WTC11 (cell line): ENCODE results near the gene UPP1. TPM values are rescaled to one million over a fixed set of nuclear protein-coding genes. Genes with fewer than 3 reads are reported as not detected.

ENCODE experiments used
- ATAC-seq: fragments of 200-7000 bp; cut with Tn5 transposase; 2 replicates; pipeline ENCODE4 v1.10.0; 2021; ENCODE audit warnings: mild to moderate bottlenecking, moderate library complexity
- CTCF ChIA-PET: fragments of 300-600 bp; sonication (Branson Sonifier 250); formaldehyde crosslinking; loops from one replicate; lab custom pipeline; 2021; ENCODE audit warnings: antibody characterized with exemption; lab: Charles Lee
- POLR2A ChIA-PET: fragments of 350-600 bp; sonication (Branson Sonifier 250); formaldehyde crosslinking; loops from one replicate; lab custom pipeline; 2021; ENCODE audit warnings: antibody characterized with exemption; lab: Charles Lee
- DNase-seq: peaks from one replicate; pipeline ENCODE4 v3.0.0; 2021; ENCODE audit warnings: low spot score
- H3K27ac Mint-ChIP-seq: 2 replicates; pipeline ENCODE4 v1.8.0; 2021; ENCODE audit warnings: mixed read lengths
- H3K27me3 Mint-ChIP-seq: 2 replicates; pipeline ENCODE4 v1.8.0; 2021; ENCODE audit warnings: low read depth, mild to moderate bottlenecking, moderate library complexity, mixed read lengths
- H3K36me3 Mint-ChIP-seq: 2 replicates; pipeline ENCODE4 v1.8.0; 2021; ENCODE audit warnings: mixed read lengths
- H3K4me1 Mint-ChIP-seq: 2 replicates; pipeline ENCODE4 v1.8.0; 2022; ENCODE audit warnings: mixed read lengths
- H3K4me3 Mint-ChIP-seq: 2 replicates; pipeline ENCODE4 v1.8.0; 2021; ENCODE audit warnings: mild to moderate bottlenecking, moderate library complexity, mixed read lengths
- H3K9me3 Mint-ChIP-seq: 2 replicates; pipeline ENCODE4 v1.8.0; 2021; ENCODE audit warnings: mixed read lengths
- CDX4 ChIP-seq: fragments of 250-450 bp; sonication (Bioruptor Pico); IDR thresholded peaks from 2 replicates; pipeline ENCODE4 v1.9.0; 2021; ENCODE audit warnings: moderate library complexity, mild to moderate bottlenecking, inconsistent platforms, borderline replicate concordance
- E2F4 ChIP-seq: sonication (generic); formaldehyde crosslinking; IDR thresholded peaks from 2 replicates; pipeline ENCODE4 v1.8.1; 2022; ENCODE audit warnings: low read depth, mild to moderate bottlenecking, moderate library complexity, missing genetic modification reagents, borderline replicate concordance
- E2F5 ChIP-seq: sonication (generic); formaldehyde crosslinking; IDR thresholded peaks from 2 replicates; pipeline ENCODE4 v1.8.1; 2022; ENCODE audit warnings: mild to moderate bottlenecking, moderate library complexity, missing genetic modification reagents
- EMX1 ChIP-seq: fragments of 250-450 bp; sonication (Bioruptor Pico); IDR thresholded peaks from 2 replicates; pipeline ENCODE4 v1.8.0; 2021; ENCODE audit warnings: mild to moderate bottlenecking
- ESRRA ChIP-seq: sonication (generic); formaldehyde crosslinking; IDR thresholded peaks from 2 replicates; pipeline ENCODE4 v1.8.1; 2022; ENCODE audit warnings: mild to moderate bottlenecking, missing genetic modification reagents, borderline replicate concordance
- ETV6 ChIP-seq: sonication (generic); formaldehyde crosslinking; IDR thresholded peaks from 2 replicates; pipeline ENCODE4 v1.8.1; 2022; ENCODE audit warnings: mild to moderate bottlenecking, missing genetic modification reagents
- GABPB1 ChIP-seq: sonication (generic); formaldehyde crosslinking; IDR thresholded peaks from 2 replicates; pipeline ENCODE4 v1.8.1; 2023; ENCODE audit warnings: mild to moderate bottlenecking, missing genetic modification reagents
- HMGXB4 ChIP-seq: sonication (generic); formaldehyde crosslinking; IDR thresholded peaks from 2 replicates; pipeline ENCODE4 v1.8.1; 2023; ENCODE audit warnings: mild to moderate bottlenecking, moderate library complexity, missing genetic modification reagents
- KAT7 ChIP-seq: sonication (generic); formaldehyde crosslinking; IDR thresholded peaks from 2 replicates; pipeline ENCODE4 v1.8.1; 2023; ENCODE audit warnings: missing genetic modification reagents, mild to moderate bottlenecking, borderline replicate concordance
- MYBL2 ChIP-seq: sonication (generic); formaldehyde crosslinking; IDR thresholded peaks from 2 replicates; pipeline ENCODE4 v1.8.1; 2023; ENCODE audit warnings: mild to moderate bottlenecking, moderate library complexity, missing genetic modification reagents
- OVOL2 ChIP-seq: fragments of 250-450 bp; sonication (Bioruptor Pico); IDR thresholded peaks from 2 replicates; pipeline ENCODE4 v1.9.0; 2021; ENCODE audit warnings: mild to moderate bottlenecking, borderline replicate concordance
- PREB ChIP-seq: sonication (generic); formaldehyde crosslinking; IDR thresholded peaks from 2 replicates; pipeline ENCODE4 v1.8.1; 2022; ENCODE audit warnings: mild to moderate bottlenecking, missing genetic modification reagents, moderate library complexity, borderline replicate concordance
- TCF7 ChIP-seq: sonication (generic); formaldehyde crosslinking; IDR thresholded peaks from 2 replicates; pipeline ENCODE4 v1.8.0; 2022; ENCODE audit warnings: mild to moderate bottlenecking, low read depth, missing genetic modification reagents, moderate library complexity
- ZNF121 ChIP-seq: sonication (generic); formaldehyde crosslinking; IDR thresholded peaks from 2 replicates; pipeline ENCODE4 v1.8.0; 2023; ENCODE audit warnings: missing genetic modification reagents
- ZNF423 ChIP-seq: fragments of 250-450 bp; sonication (Bioruptor Pico); IDR thresholded peaks from 2 replicates; pipeline ENCODE4 v2.1.2; 2022; ENCODE audit warnings: mild to moderate bottlenecking, moderate library complexity
- total RNA-seq: library from RNA; stranded (reverse); gene quantifications from 3 replicates; pipeline ENCODE4 v1.2.3, GENCODE V29; 2021
- TF ChIP-seq, protein P1 (sequence below): sonication (generic); formaldehyde crosslinking; IDR thresholded peaks from 2 replicates; pipeline ENCODE4 v1.8.0; 2022; ENCODE audit warnings: mild to moderate bottlenecking, missing genetic modification reagents
- TF ChIP-seq, protein P2 (sequence below): sonication (generic); formaldehyde crosslinking; IDR thresholded peaks from 2 replicates; pipeline ENCODE4 v1.8.1; 2023; ENCODE audit warnings: mild to moderate bottlenecking, missing genetic modification reagents, moderate library complexity
- TF ChIP-seq, protein P3 (sequence below): sonication (generic); formaldehyde crosslinking; conservative IDR thresholded peaks from 2 replicates; pipeline ENCODE4 v1.8.1; 2023; ENCODE audit warnings: mild to moderate bottlenecking, low read depth, missing genetic modification reagents, moderate library complexity
- TF ChIP-seq, protein P4 (sequence below): fragments of 250-450 bp; sonication (Bioruptor Pico); conservative IDR thresholded peaks from 2 replicates; pipeline ENCODE4 v1.9.0; 2021; ENCODE audit warnings: mild to moderate bottlenecking

The UPP1 gene
- total RNA-seq, 1 experiment from 2014 or later, result 55.6 TPM

DNA sequence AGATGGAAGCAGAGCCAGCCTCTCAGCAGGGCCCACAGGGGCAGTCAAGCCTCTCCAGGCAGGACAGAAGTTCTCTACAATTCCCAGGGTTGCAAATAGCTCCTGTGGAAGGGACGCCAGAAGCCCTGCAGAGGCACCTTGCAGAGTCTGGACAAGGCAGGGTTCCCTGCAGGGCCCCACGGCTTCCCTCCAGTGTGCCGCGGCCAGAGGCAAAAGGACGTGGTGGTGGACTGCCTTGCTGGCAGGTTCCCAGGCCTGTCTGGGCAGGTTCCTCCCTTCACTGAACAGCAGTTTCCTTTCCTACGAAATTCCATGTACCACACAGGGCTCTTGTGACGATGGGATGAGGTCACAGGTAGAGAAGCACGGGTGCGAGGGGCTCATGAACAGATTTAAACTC, 25.1 kb downstream of the UPP1 start:
- Mint-ChIP-seq H3K4me1 (peaks cover 19% of the 10 kb centered on the region), H3K36me3 (no peaks in the 10 kb centered on the region; the same call in 1 of the 2 replicates), H3K27ac (no peak overlapping the region), H3K9me3 (peaks cover 11% of the 10 kb centered on the region), H3K27me3 (no peaks in the 10 kb centered on the region), H3K4me3 (no peak overlapping the region)
- TF ChIP-seq PREB (no peak), E2F5 (CRISPR knock-in tag) (no peak), TCF7 (CRISPR knock-in tag) (no peak), ZNF121 (CRISPR knock-in tag) (no peak), GABPB1 (CRISPR knock-in tag) (no peak), KAT7 (CRISPR knock-in tag) (no peak), HMGXB4 (CRISPR knock-in tag) (no peak), MYBL2 (CRISPR knock-in tag) (no peak), EMX1 (no peak)
- TF ChIP-seq, protein P1, sequence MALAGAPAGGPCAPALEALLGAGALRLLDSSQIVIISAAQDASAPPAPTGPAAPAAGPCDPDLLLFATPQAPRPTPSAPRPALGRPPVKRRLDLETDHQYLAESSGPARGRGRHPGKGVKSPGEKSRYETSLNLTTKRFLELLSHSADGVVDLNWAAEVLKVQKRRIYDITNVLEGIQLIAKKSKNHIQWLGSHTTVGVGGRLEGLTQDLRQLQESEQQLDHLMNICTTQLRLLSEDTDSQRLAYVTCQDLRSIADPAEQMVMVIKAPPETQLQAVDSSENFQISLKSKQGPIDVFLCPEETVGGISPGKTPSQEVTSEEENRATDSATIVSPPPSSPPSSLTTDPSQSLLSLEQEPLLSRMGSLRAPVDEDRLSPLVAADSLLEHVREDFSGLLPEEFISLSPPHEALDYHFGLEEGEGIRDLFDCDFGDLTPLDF (CRISPR knock-in tag), result no peak
- TF ChIP-seq, protein P2, sequence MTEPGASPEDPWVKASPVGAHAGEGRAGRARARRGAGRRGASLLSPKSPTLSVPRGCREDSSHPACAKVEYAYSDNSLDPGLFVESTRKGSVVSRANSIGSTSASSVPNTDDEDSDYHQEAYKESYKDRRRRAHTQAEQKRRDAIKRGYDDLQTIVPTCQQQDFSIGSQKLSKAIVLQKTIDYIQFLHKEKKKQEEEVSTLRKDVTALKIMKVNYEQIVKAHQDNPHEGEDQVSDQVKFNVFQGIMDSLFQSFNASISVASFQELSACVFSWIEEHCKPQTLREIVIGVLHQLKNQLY (CRISPR knock-in tag), result no peak
- TF ChIP-seq, protein P3, sequence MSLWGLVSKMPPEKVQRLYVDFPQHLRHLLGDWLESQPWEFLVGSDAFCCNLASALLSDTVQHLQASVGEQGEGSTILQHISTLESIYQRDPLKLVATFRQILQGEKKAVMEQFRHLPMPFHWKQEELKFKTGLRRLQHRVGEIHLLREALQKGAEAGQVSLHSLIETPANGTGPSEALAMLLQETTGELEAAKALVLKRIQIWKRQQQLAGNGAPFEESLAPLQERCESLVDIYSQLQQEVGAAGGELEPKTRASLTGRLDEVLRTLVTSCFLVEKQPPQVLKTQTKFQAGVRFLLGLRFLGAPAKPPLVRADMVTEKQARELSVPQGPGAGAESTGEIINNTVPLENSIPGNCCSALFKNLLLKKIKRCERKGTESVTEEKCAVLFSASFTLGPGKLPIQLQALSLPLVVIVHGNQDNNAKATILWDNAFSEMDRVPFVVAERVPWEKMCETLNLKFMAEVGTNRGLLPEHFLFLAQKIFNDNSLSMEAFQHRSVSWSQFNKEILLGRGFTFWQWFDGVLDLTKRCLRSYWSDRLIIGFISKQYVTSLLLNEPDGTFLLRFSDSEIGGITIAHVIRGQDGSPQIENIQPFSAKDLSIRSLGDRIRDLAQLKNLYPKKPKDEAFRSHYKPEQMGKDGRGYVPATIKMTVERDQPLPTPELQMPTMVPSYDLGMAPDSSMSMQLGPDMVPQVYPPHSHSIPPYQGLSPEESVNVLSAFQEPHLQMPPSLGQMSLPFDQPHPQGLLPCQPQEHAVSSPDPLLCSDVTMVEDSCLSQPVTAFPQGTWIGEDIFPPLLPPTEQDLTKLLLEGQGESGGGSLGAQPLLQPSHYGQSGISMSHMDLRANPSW (CRISPR knock-in tag), result no peak
- DNase-seq, result no peak
- CTCF ChIA-PET, result interaction anchor here (1.4 kb wide), 1 partner anchor 122 kb away, joined by 4 read pairs; no protein-coding TSS in a partner anchor
- no peak for ATAC-seq
- POLR2A ChIA-PET, result no interaction called here

DNA sequence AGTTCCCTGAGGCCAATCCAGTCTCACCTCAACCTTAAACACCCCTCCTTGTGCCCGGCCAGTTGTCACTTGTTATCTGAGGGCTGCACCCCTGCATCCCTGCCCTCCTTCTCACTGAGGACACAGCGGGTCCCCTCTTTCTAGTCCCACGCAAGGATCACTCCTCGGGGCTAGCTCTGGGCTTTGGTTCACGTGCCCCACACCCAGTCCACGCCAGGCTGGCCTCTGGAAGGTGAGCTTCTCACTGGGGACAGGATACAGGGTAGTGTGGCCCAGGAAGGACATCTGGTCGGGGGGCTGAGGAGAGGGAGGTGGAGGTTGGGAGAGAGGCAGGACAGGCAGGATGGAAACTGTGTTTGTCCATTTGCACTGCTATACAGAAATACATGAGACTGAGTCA, 25.5 kb downstream of the UPP1 start:
- Mint-ChIP-seq H3K27me3 (no peaks in the 10 kb centered on the region), H3K4me3 (no peak overlapping the region)
- CTCF ChIA-PET, result interaction anchor here (1.4 kb wide), 1 partner anchor 123 kb away, joined by 4 read pairs; no protein-coding TSS in a partner anchor
- TF ChIP-seq OVOL2, result no peak
- no peak for TF ChIP-seq CDX4 (CRISPR knock-in tag)
- no peak for TF ChIP-seq E2F4 (CRISPR knock-in tag)
- TF ChIP-seq ETV6 (CRISPR knock-in tag), result no peak
- TF ChIP-seq ESRRA (CRISPR knock-in tag), result no peak
- TF ChIP-seq TCF7 (CRISPR knock-in tag), result no peak
- TF ChIP-seq, protein P4, sequence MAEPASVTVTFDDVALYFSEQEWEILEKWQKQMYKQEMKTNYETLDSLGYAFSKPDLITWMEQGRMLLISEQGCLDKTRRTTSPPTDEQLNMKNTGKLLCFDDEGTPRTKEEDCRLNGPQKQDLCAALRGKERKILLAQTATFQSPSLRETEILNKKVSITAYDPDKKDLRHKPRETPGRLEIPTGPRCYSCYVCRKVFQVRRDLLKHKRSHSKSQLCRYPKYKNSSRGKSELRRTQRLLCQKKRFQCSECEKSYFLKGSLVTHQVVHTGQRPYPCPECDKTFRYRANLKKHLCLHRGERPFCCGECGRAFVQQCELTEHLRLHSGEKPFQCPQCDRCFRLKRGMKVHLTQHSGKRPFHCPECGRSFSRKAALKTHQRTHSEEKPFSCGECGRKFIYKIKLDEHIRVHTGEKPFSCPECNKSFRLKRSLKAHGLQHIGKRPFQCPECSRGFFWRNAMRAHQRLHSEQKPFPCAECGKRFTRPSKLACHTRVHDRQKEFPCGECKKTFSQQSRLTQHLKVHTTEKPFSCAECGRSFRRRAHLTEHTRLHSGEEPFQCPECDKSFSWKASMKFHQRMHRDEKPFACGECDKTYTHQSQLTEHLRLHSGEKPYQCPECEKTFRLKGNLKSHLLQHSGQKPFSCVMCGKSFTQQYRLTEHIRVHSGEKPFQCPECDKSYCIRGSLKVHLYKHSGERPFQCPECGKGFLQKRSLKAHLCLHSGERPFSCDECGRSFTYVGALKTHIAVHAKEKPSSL (CRISPR knock-in tag), result no peak
- no peak for TF ChIP-seq HMGXB4 (CRISPR knock-in tag)
- TF ChIP-seq ZNF423 (CRISPR knock-in tag), result no peak

More for the DNA sequence above, 25.5 kb downstream of the UPP1 start:
- Mint-ChIP-seq H3K36me3 (no peaks in the 10 kb centered on the region; the same call in 1 of the 2 replicates), H3K4me1 (peaks cover 19% of the 10 kb centered on the region), H3K9me3 (peaks cover 11% of the 10 kb centered on the region), H3K27ac (no peak overlapping the region)
- DNase-seq, result no peak
- no peak for ATAC-seq
- POLR2A ChIA-PET, result no interaction called here
